GM18507 (cell line): Measurements from ENCODE around the gene PCID2.

Source experiments
- DNase-seq: peaks from one replicate; pipeline ENCODE4 v3.0.0; 2011; ENCODE audit warnings: low read depth; ENCODE audit not compliant: insufficient read length; ENCODE audit errors: extremely low spot score
- FAIRE-seq: peaks from 2 replicates; lab custom pipeline; 2011; peaks lifted over from hg19 to GRCh38; lab: Jason Lieb, UNC

Gene PCID2

GRCh38 chr13:113192902-113193301 lies 15.6 kb downstream of the PCID2 start:
- FAIRE-seq: no peak
- no peak for DNase-seq

- no peak for FAIRE-seq
- no peak for DNase-seq
Measured at GRCh38 chr13:113192279-113192678, 16.2 kb downstream of the PCID2 start.

GRCh38 chr13:113190181-113190580 lies 18.3 kb downstream of the PCID2 start:
- FAIRE-seq: no peak

GRCh38 chr13:113187883-113188665 lies 20.4 kb downstream of the PCID2 start:
- FAIRE-seq (no peak), DNase-seq (no peak)

More at GRCh38 chr13:113190181-113190580, 18.3 kb downstream of the PCID2 start:
- DNase-seq: no peak

- DNase-seq (no peak), FAIRE-seq (no peak)
Measured at GRCh38 chr13:113187263-113187669, 21.2 kb downstream of the PCID2 start.

- FAIRE-seq (peak; percentile 77), DNase-seq (no peak)
Measured at GRCh38 chr13:113186061-113186900, 22.2 kb downstream of the PCID2 start.

GRCh38 chr13:113184568-113185440 lies 23.7 kb downstream of the PCID2 start:
- FAIRE-seq: no peak
- no peak for DNase-seq

- DNase-seq: no peak
- FAIRE-seq: no peak
Measured at GRCh38 chr13:113183450-113184129, 24.9 kb downstream of the PCID2 start.

GRCh38 chr13:113182046-113182445 lies 26.4 kb downstream of the PCID2 start:
- DNase-seq (no peak), FAIRE-seq (no peak)

- FAIRE-seq (no peak), DNase-seq (no peak)
Measured at GRCh38 chr13:113179374-113180230, 28.9 kb downstream of the PCID2 start.

- FAIRE-seq (no peak), DNase-seq (no peak)
Measured at GRCh38 chr13:113178896-113179167, 29.6 kb downstream of the PCID2 start.

- no peak for FAIRE-seq
- DNase-seq: no peak
Measured at GRCh38 chr13:113178070-113178895, 30.2 kb downstream of the PCID2 start.

- FAIRE-seq: no peak
- no peak for DNase-seq
Measured at GRCh38 chr13:113176822-113177221, 31.6 kb downstream of the PCID2 start.

- FAIRE-seq: peak; percentile 24
Measured at GRCh38 chr13:113176280-113176679, 32.2 kb downstream of the PCID2 start.

GRCh38 chr13:113172419-113172926 lies 36.0 kb downstream of the PCID2 start:
- FAIRE-seq: no peak

More at GRCh38 chr13:113176280-113176679, 32.2 kb downstream of the PCID2 start:
- DNase-seq: no peak

GRCh38 chr13:113171250-113172125 lies 37.0 kb downstream of the PCID2 start:
- FAIRE-seq: no peak

More at GRCh38 chr13:113172419-113172926, 36.0 kb downstream of the PCID2 start:
- DNase-seq: no peak

More at GRCh38 chr13:113171250-113172125, 37.0 kb downstream of the PCID2 start:
- no peak for DNase-seq
